GM18502 (cell line): ENCODE results near the gene AGBL3.

Source experiments
- ATAC-seq: cut with Tn5 transposase; IDR thresholded peaks from one replicate; pipeline ENCODE4 v1.9.1; 2021; ENCODE audit warnings: mild to moderate bottlenecking; ENCODE audit not compliant: unreplicated experiment, poor library complexity

AGBL3 gene

GRCh38 chr7:135128931-135129330 lies 142.6 kb downstream of the AGBL3 start:
- no peak for ATAC-seq

- ATAC-seq = no peak
These were observed 143.3 kb downstream of the AGBL3 start for GRCh38 chr7:135129579-135129978.

- ATAC-seq = no peak
These were observed 157.8 kb downstream of the AGBL3 start for GRCh38 chr7:135143885-135144668.

GRCh38 chr7:135147341-135147898 lies 161.1 kb downstream of the AGBL3 start:
- peak; percentile 11 for ATAC-seq

- ATAC-seq = peak; percentile 78
These were observed 161.8 kb downstream of the AGBL3 start, which contains the start of gene TMEM140 for GRCh38 chr7:135147899-135148721. TSS of gene TMEM140 (plus strand) at chr7:135148072. CDS start at chr7:135164442, 16,370 bp downstream.

GRCh38 chr7:135150072-135150782 lies 163.9 kb downstream of the AGBL3 start:
- no peak for ATAC-seq

- ATAC-seq = no peak
These were observed 164.8 kb downstream of the AGBL3 start for GRCh38 chr7:135151132-135151531.

GRCh38 chr7:135151533-135151932 lies 165.2 kb downstream of the AGBL3 start:
- peak; percentile 31 for ATAC-seq

GRCh38 chr7:135152442-135152841 lies 166.1 kb downstream of the AGBL3 start:
- no peak for ATAC-seq

GRCh38 chr7:135154734-135155133 lies 168.4 kb downstream of the AGBL3 start:
- no peak for ATAC-seq

- no peak for ATAC-seq
These were observed 170.0 kb downstream of the AGBL3 start for GRCh38 chr7:135156290-135156689.

- no peak for ATAC-seq
These were observed 171.9 kb downstream of the AGBL3 start for GRCh38 chr7:135158141-135158655.

- no peak for ATAC-seq
These were observed 172.6 kb downstream of the AGBL3 start for GRCh38 chr7:135158874-135159273.

GRCh38 chr7:135159359-135160085 lies 173.2 kb downstream of the AGBL3 start:
- peak; percentile 12 for ATAC-seq

GRCh38 chr7:135160098-135160857 lies 174.0 kb downstream of the AGBL3 start:
- peak; percentile 50 for ATAC-seq

GRCh38 chr7:135160858-135161653 lies 174.7 kb downstream of the AGBL3 start:
- no peak for ATAC-seq

GRCh38 chr7:135161669-135162068 lies 175.4 kb downstream of the AGBL3 start:
- no peak for ATAC-seq

- no peak for ATAC-seq
These were observed 176.2 kb downstream of the AGBL3 start for GRCh38 chr7:135162382-135163001.
